AG10803 (cell line): ENCODE results near the gene RNASE8.
A peak's percentile ranks its signal among the peaks of the same experiment; 100 is the strongest.

Source experiments
- DNase-seq: peaks from one replicate; pipeline ENCODE4 v3.0.0; 2010; ENCODE audit warnings: low read depth
- H3K4me3 ChIP-seq: 2 replicates; pipeline ENCODE4 v1.5.1; 2011; ENCODE audit warnings: mild to moderate bottlenecking, low read length, control low read depth
- TF ChIP-seq, protein P1 (sequence below): conservative IDR thresholded peaks from 2 replicates; pipeline ENCODE4 v1.5.1; 2011; ENCODE audit warnings: mild to moderate bottlenecking, low read length, control low read depth, inconsistent platforms

RNASE8 gene

DNA sequence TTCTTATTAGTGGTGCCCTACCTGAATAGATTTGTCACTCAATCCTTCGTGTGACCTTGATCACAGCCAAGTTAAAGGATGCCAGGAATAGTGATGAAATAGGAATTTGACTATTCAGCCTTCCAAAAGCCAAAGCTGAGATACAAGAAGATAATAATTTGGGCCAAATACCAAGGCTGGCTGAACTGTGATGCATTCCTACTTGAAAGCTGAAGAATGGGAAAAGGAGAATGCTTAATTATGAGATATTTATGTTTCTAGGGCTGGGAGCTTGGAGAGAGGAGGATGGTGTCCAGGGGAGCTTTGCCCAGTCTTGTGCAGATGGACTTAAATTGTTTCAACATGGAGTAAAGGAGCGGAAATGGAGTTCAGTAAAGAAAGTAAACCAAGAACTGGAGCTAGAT lies 10.2 kb upstream of the RNASE8 start:
- peak; percentile 96 for DNase-seq
- no peak overlapping the region for H3K4me3 ChIP-seq
- TF ChIP-seq, protein P1, sequence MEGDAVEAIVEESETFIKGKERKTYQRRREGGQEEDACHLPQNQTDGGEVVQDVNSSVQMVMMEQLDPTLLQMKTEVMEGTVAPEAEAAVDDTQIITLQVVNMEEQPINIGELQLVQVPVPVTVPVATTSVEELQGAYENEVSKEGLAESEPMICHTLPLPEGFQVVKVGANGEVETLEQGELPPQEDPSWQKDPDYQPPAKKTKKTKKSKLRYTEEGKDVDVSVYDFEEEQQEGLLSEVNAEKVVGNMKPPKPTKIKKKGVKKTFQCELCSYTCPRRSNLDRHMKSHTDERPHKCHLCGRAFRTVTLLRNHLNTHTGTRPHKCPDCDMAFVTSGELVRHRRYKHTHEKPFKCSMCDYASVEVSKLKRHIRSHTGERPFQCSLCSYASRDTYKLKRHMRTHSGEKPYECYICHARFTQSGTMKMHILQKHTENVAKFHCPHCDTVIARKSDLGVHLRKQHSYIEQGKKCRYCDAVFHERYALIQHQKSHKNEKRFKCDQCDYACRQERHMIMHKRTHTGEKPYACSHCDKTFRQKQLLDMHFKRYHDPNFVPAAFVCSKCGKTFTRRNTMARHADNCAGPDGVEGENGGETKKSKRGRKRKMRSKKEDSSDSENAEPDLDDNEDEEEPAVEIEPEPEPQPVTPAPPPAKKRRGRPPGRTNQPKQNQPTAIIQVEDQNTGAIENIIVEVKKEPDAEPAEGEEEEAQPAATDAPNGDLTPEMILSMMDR, result no peak

DNA sequence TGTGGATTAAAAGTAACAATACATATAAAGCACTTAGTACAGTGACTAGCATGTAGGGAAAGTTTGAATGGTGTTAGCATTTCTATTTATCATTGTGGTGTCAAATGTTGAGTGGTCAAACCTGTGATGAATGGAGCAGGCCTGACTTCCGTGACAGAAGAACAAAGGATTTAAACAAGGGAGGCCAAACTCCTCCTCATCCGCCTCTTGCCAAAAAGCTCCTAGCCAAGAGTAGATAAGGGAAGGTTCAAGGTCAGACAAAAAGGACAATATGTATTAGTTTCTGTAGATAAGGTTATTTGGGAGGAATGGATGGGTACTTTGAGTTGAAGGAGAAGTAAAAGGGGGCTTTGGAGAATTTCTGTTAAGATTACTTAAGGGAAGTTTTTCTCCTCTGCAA lies 9.0 kb upstream of the RNASE8 start:
- TF ChIP-seq, protein P1, result no peak
- H3K4me3 ChIP-seq, result no peak overlapping the region
- DNase-seq, result no peak

DNA sequence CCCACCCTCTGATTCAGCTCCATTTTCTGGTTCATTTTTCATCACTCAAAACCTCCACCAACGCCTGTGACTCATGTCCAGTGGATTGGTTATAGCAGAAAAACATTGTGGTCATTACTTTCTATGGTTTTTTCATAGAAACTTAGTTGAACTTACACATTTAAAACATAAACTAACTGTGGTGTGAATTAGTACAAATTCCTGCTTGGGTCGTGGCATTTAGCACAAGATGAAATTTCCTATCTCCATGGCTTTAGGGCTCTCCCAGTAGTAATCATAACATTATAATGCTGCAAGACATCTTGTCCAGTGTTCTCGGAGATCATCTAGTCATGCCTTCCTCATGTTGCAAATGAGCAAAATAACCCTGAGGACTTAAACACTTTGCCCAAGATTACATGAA lies 8.3 kb upstream of the RNASE8 start:
- peak; percentile 67 for DNase-seq
- no peak overlapping the region for H3K4me3 ChIP-seq
- TF ChIP-seq, protein P1, result no peak

DNA sequence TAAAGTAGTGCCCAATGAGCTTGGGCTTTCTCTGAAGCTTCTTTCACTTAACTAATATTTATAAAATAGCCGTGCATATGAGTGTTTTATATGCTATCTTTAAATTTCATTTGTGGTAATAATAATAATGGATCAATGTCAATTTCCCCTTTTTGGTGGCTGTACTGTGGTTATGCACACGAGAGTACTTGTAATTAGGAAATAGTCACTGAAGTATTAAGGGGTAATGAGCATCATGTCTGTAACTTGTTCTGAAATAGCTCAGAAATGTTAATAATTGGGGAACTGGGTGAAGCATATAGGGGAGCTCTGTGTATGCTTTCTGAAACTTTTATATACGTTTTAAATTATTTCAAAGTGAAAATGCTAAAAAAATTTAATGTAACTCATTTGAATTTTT lies 7.0 kb upstream of the RNASE8 start:
- TF ChIP-seq, protein P1, result no peak
- DNase-seq, result no peak
- no peak overlapping the region for H3K4me3 ChIP-seq

DNA sequence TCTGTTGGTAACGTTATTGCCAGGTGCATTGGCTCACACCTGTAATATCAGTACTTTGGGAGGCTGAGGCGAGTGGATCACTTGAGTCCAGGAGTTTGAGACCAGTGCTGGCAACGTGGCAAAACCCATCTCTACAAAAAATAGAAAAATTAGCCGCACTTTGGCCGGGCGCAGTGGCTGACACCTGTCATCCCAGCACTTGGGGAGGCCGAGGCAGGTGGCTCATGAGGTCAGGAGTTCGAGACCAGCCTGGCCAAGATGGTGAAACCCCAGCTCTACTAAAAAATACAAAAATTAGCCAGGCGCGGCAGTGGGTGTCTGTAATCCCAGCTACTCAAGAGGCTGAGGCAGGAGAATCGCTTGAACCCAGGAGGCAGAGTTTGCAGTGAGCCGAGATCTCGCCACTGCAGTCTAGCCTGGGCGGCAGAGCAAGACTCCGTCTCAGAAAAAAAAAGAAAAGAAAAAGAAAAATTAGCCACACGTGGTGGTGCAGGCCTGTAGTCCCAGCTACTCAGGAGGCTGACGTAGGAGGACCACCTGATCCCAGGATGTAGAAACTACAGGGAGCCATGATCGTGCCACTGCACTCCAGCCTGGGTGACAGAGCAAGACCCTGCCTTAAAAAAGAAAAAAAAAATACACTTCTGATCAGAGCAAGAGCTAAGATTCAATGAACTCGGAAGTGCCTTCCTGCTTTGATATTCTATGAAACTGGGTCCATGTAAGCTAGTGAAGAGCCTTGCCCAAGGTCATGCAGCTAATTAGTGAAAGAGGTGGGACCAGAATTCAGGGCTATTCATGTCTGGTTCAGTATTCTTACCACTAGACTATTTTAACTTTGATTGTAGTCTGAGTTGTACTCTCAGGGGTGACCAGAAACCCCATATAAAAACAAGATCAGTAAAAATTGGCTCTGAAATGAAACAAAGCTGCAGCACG lies 4.2 kb upstream of the RNASE8 start:
- TF ChIP-seq, protein P1, result no peak

DNA sequence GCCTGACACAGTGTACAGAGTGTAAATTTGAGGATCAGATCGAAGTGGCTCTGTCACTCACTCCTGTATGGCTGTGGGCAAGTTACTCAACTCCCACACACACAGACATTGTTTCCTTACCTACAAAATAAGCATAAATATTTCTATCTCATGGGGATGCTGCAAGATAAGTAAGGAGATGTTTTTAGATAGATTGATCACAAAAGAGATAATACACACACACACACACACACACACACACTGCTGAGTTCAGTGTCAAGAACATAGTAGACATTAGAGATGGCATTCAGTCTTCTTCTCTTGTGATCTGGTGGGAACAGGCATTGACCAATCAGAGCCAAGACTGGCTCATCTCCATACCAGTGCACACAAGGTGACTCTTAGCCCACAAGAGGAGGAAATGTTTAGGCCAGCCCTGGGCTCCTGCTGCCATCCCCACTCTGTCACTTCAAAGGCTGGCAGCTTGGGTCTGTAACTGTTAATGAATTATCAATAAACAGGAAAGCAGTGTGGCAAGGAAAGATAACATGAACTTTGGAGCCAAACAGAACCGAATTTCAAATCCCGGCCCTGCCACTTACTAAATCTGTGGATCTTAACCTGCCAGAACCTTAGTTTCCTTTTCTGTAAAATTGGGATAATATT lies 3.4 kb upstream of the RNASE8 start:
- DNase-seq, result no peak
- no peak overlapping the region for H3K4me3 ChIP-seq
- TF ChIP-seq, protein P1, result no peak

More for the DNA sequence above, 4.2 kb upstream of the RNASE8 start:
- no peak for DNase-seq
- no peak overlapping the region for H3K4me3 ChIP-seq

DNA sequence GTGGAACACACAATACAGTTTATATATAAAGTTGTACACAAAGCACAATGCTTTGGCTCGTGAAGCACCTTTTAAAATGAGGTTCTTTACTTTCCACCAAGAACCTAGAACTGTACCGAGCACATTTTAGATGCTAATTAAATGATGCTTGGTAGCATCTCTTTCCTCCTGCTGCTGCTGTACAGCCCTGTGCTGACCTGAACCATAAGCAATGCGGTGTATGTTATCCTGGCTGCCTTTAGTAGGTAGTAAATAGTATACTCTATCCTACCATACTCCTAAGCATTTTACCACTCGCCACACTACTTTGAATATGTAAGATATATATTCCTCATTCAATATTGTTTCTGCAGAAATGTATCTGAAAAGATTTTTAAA lies 2.9 kb upstream of the RNASE8 start:
- TF ChIP-seq, protein P1, result no peak
- H3K4me3 ChIP-seq, result no peak overlapping the region
- no peak for DNase-seq
